OCI-LY7 (cell line): Measurements from ENCODE around the gene DENND1B. TPM values are rescaled to one million over a fixed set of nuclear protein-coding genes. Genes with fewer than 3 reads are reported as not detected.

Experiments used
- BruUV-seq: library from RNA; stranded (reverse); fragments of 400-500 nt; replicated peaks from 2 replicates; lab custom pipeline; 2021; lab: Mats Ljungman, UMichigan
- CTCF ChIA-PET: fragments of 300-600 bp; sonication (Branson Sonifier 250); formaldehyde crosslinking; loops from one replicate; lab custom pipeline; 2022; ENCODE audit warnings: antibody characterized with exemption; ENCODE audit not compliant: unreplicated experiment; lab: Charles Lee
- POLR2A ChIA-PET: fragments of 300-600 bp; sonication (Branson Sonifier 250); formaldehyde crosslinking; loops from one replicate; lab custom pipeline; 2022; ENCODE audit warnings: antibody characterized with exemption; lab: Charles Lee
- DNase-seq: peaks from one replicate; pipeline ENCODE4 v3.0.0-alpha.2; 2015; ENCODE audit warnings: low spot score
- H2AFZ ChIP-seq: fragments of 200-600 bp; sonication (generic), shearing (Covaris generic); 2 replicates; pipeline ENCODE4 v1.6.1; 2014; ENCODE audit warnings: mild to moderate bottlenecking, antibody characterized with exemption, low read length, moderate library complexity
- H3K27ac ChIP-seq: fragments of 200-600 bp; sonication (generic); 2 replicates; pipeline ENCODE4 v1.5.1; 2014; ENCODE audit warnings: mixed run types, low read depth, mild to moderate bottlenecking, moderate library complexity, low read length, inconsistent platforms; ENCODE audit not compliant: poor library complexity, severe bottlenecking
- H3K36me3 ChIP-seq: fragments of 200-600 bp; sonication (generic); 2 replicates; pipeline ENCODE4 v1.6.1; 2014; ENCODE audit warnings: mild to moderate bottlenecking, antibody characterized with exemption, low read length, moderate library complexity, mixed read lengths; ENCODE audit not compliant: insufficient read depth
- H3K4me1 ChIP-seq: fragments of 200-600 bp; sonication (generic); 2 replicates; pipeline ENCODE4 v1.5.1; 2014; ENCODE audit warnings: mild to moderate bottlenecking, low read length; ENCODE audit not compliant: insufficient read depth, poor library complexity, severe bottlenecking
- H3K4me2 ChIP-seq: fragments of 200-600 bp; sonication (generic); 2 replicates; pipeline ENCODE4 v1.6.1; 2014; ENCODE audit warnings: mild to moderate bottlenecking, low read length
- H3K4me3 ChIP-seq: fragments of 200-600 bp; sonication (generic); 2 replicates; pipeline ENCODE4 v1.5.1; 2014; ENCODE audit warnings: mild to moderate bottlenecking, low read depth, low read length; ENCODE audit not compliant: poor library complexity, severe bottlenecking
- H3K79me2 ChIP-seq: fragments of 200-600 bp; sonication (generic); 2 replicates; pipeline ENCODE4 v1.6.1; 2016; ENCODE audit warnings: low read depth, mild to moderate bottlenecking, low read length, moderate library complexity, mixed read lengths; ENCODE audit not compliant: insufficient read depth
- H3K9me2 ChIP-seq: fragments of 200-600 bp; sonication (generic); 2 replicates; pipeline ENCODE4 v1.6.1; 2016; ENCODE audit warnings: mild to moderate bottlenecking, low read length, mixed read lengths; ENCODE audit not compliant: insufficient read depth
- H3K9me3 ChIP-seq: fragments of 200-600 bp; sonication (generic); 2 replicates; pipeline ENCODE4 v1.6.1; 2014; ENCODE audit warnings: mild to moderate bottlenecking, mixed run types, low read length, mixed read lengths
- H4K20me1 ChIP-seq: fragments of 200-600 bp; sonication (generic); 2 replicates; pipeline ENCODE4 v1.6.1; 2014; ENCODE audit warnings: mild to moderate bottlenecking, antibody characterized with exemption, low read length, moderate library complexity, mixed read lengths; ENCODE audit not compliant: insufficient read depth
- EZH2phosphoT487 ChIP-seq: fragments of 200-600 bp; sonication (generic); IDR thresholded peaks from 2 replicates; pipeline ENCODE4 v1.6.1; 2018; ENCODE audit warnings: low read depth, borderline replicate concordance, mild to moderate bottlenecking, mixed run types, antibody characterized with exemption, low read length, moderate library complexity, mixed read lengths
- intact Hi-C: fragments of 100-400 bp; cut with micrococcal nuclease; formaldehyde crosslinking; loops from one replicate; pipeline ENCODE4 v1.10.0; 2022; ENCODE audit not compliant: unreplicated experiment
- total RNA-seq, 2 experiments: library from RNA; depleted of rRNA in 1 of 2; stranded (reverse); fragments of >200 nt in 1 of 2; shearing (Covaris generic) in 1 of 2; gene quantifications; 2 replicates each; pipeline ENCODE4 v1.2.3, GENCODE V29; 2014 to 2022
- TF ChIP-seq, protein P1 (sequence below): fragments of 200-600 bp; sonication (generic); conservative IDR thresholded peaks from 2 replicates; pipeline ENCODE4 v1.5.1; 2014; ENCODE audit warnings: mild to moderate bottlenecking, antibody characterized with exemption, low read length, moderate library complexity, mixed read lengths

Gene DENND1B
- total RNA-seq, 2 experiments from 2014 or later, result 17.4 to 43.0 TPM

DNA sequence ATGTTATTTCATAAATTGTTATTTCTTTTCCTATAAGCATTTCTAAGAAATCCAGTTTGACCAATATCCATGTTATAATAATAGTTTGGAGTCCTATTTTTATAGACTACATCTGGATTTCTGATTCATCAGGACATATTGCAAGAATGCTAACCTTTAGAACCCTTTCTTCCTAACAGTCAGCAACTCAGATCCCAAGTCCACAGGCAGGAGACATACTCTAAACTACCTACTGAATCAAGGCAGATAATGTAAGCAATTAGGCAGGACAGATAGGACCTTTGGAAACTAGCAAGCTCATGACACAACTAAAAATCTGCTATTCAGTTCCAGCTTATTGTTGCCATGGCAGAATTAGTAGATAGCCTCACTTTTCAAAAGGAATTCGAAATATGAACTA lies 104.1 kb downstream of the DENND1B start:
- Histone ChIP-seq H3K9me3 (no peaks in the 10 kb centered on the region), H4K20me1 (no peaks in the 10 kb centered on the region), H3K79me2 (no peaks in the 10 kb centered on the region), H3K4me3 (no peak overlapping the region), H3K27ac (no peak overlapping the region), H3K4me1 (no peaks in the 10 kb centered on the region), H2AFZ (no peak overlapping the region), H3K4me2 (no peak overlapping the region), H3K36me3 (no peaks in the 10 kb centered on the region), H3K9me2 (no peaks in the 10 kb centered on the region)
- POLR2A ChIA-PET, result interaction anchor here (0.7 to 1.4 kb wide), 6 partner anchors 9 to 138 kb away, joined by 3 to 5 read pairs (median 4); no protein-coding TSS in a partner anchor
- CTCF ChIA-PET, result no interaction called here
- intact Hi-C loops, result no loop called here
- no peak for DNase-seq
- no TSS peak for BruUV-seq
- TF ChIP-seq, protein P1, sequence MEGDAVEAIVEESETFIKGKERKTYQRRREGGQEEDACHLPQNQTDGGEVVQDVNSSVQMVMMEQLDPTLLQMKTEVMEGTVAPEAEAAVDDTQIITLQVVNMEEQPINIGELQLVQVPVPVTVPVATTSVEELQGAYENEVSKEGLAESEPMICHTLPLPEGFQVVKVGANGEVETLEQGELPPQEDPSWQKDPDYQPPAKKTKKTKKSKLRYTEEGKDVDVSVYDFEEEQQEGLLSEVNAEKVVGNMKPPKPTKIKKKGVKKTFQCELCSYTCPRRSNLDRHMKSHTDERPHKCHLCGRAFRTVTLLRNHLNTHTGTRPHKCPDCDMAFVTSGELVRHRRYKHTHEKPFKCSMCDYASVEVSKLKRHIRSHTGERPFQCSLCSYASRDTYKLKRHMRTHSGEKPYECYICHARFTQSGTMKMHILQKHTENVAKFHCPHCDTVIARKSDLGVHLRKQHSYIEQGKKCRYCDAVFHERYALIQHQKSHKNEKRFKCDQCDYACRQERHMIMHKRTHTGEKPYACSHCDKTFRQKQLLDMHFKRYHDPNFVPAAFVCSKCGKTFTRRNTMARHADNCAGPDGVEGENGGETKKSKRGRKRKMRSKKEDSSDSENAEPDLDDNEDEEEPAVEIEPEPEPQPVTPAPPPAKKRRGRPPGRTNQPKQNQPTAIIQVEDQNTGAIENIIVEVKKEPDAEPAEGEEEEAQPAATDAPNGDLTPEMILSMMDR, result no peak
- no peak for TF ChIP-seq EZH2phosphoT487

DNA sequence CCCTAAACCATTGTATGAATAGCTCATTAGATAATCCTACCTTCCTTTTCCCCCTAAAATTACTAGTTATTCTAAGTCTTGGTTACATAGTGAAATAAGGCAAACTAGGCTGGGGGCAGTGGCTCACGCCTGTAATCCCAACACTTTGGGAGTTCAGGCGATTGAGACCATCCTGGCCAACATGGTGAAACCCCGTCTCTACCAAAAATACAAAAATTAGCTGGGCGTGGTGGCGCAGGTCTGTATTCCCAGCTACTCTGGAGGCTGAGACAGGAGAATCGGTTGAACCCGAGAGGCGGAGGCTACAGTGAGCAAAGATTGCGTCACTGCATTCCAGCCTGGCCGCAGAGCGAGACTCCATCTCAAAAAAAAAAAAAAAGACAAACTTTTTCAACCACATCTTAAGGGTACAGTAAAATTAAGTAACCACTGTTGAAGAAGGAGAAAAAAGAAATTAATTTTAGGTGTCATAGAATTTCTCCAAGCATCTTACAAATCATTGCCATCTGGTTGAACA lies 108.5 kb downstream of the DENND1B start:
- H3K36me3 ChIP-seq, result no peaks in the 10 kb centered on the region
- H3K9me3 ChIP-seq, result no peaks in the 10 kb centered on the region
- H3K4me1 ChIP-seq, result no peaks in the 10 kb centered on the region
- H4K20me1 ChIP-seq, result no peaks in the 10 kb centered on the region
- CTCF ChIA-PET, result no interaction called here
- intact Hi-C loops, result no loop called here
- POLR2A ChIA-PET, result interaction anchor here (1.0 to 2.8 kb wide), 7 partner anchors 10 to 37 kb away, joined by 3 to 14 read pairs (median 3); no protein-coding TSS in a partner anchor
- H2AFZ ChIP-seq, result no peak overlapping the region
- no peak for DNase-seq
- TF ChIP-seq, protein P1, result no peak
- no peak for TF ChIP-seq EZH2phosphoT487
- H3K4me2 ChIP-seq, result no peak overlapping the region
- H3K4me3 ChIP-seq, result no peak overlapping the region
- BruUV-seq, result no TSS peak
- no peaks in the 10 kb centered on the region for H3K79me2 ChIP-seq
- no peaks in the 10 kb centered on the region; the same call in 1 of the 2 replicates for H3K9me2 ChIP-seq
- no peak overlapping the region for H3K27ac ChIP-seq

GRCh38 chr1:197664391-197664790 lies 110.9 kb downstream of the DENND1B start:
- CTCF ChIA-PET, result no interaction called here
- Histone ChIP-seq H4K20me1 (no peaks in the 10 kb centered on the region), H3K9me3 (no peaks in the 10 kb centered on the region), H3K79me2 (no peaks in the 10 kb centered on the region), H3K27ac (no peak overlapping the region), H3K36me3 (no peaks in the 10 kb centered on the region), H3K4me3 (no peak overlapping the region), H3K4me1 (peaks cover 4% of the 10 kb centered on the region), H2AFZ (no peak overlapping the region), H3K9me2 (no peaks in the 10 kb centered on the region; the same call in 1 of the 2 replicates), H3K4me2 (no peak overlapping the region)
- POLR2A ChIA-PET, result interaction anchor here (0.8 to 1.6 kb wide), 3 partner anchors 14 to 42 kb away, joined by 3 read pairs; no protein-coding TSS in a partner anchor
- no TSS peak for BruUV-seq
- intact Hi-C loops, result no loop called here
- TF ChIP-seq, protein P1, result no peak
- no peak for TF ChIP-seq EZH2phosphoT487
- no peak for DNase-seq
